Natural killer cell treated with Interleukin-12 subunit alpha and Interleukin-12 subunit beta and Interleukin-15 and Interleukin-18, amount 100 ng/mL, for 72 hours (primary cell): ENCODE results near the gene UBR2. TPM values are rescaled to one million over a fixed set of nuclear protein-coding genes. Genes with fewer than 3 reads are reported as not detected.
A peak's percentile ranks its signal among the peaks of the same experiment; 100 is the strongest.

Experiments
- ATAC-seq, 2 donors: fragments of 150-1000 bp; cut with Tn5 transposase in 1 of 2; sonication (Bioruptor Pico), chemical (Tn5 transposase) in 1 of 2; 2 replicates each; pipeline ENCODE4 v1.10.0; 2021
- DNase-seq: peaks from one replicate; pipeline ENCODE4 v3.0.0; 2022; ENCODE audit warnings: low spot score
- H3K27ac Mint-ChIP-seq, 2 donors: 1 replicate in 1 of 2; 2 replicates in 1 of 2; pipeline ENCODE4 v1.8.0; 2022; ENCODE audit warnings: mixed read lengths in 2 of 2, mild to moderate bottlenecking in 1 of 2, moderate library complexity in 1 of 2
- H3K27me3 Mint-ChIP-seq, 2 donors: 1 replicate in 1 of 2; 2 replicates in 1 of 2; pipeline ENCODE4 v1.8.0; 2022; ENCODE audit warnings: mixed read lengths in 2 of 2
- H3K36me3 Mint-ChIP-seq: one replicate; pipeline ENCODE4 v1.8.0; 2022; ENCODE audit warnings: mixed read lengths
- H3K4me1 Mint-ChIP-seq, 2 donors: 1 replicate in 1 of 2; 2 replicates in 1 of 2; pipeline ENCODE4 v1.8.0; 2022; ENCODE audit warnings: low read depth in 2 of 2, mixed read lengths in 2 of 2, mild to moderate bottlenecking in 1 of 2
- H3K4me3 Mint-ChIP-seq: one replicate; pipeline ENCODE4 v1.8.0; 2022; ENCODE audit warnings: mixed read lengths
- H3K9me3 Mint-ChIP-seq: 2 replicates; pipeline ENCODE4 v1.8.0; 2022; ENCODE audit warnings: mixed read lengths
- total RNA-seq, 2 donors: library from RNA; stranded (reverse); gene quantifications; one replicate each; pipeline ENCODE4 v1.2.3, GENCODE V29; 2022

UBR2 gene
- total RNA-seq, 2 donors from 2014 or later, result 31.9 to 34.2 TPM

GRCh38 chr6:42616716-42617115 lies 52.9 kb downstream of the UBR2 start:
- ATAC-seq, result no peak
- H3K4me1 Mint-ChIP-seq, result peaks cover 0 to 4% of the 10 kb centered on the region in 2 donors
- peaks cover 5% of the 10 kb centered on the region for H3K36me3 Mint-ChIP-seq
- DNase-seq, result no peak
- H3K27me3 Mint-ChIP-seq, result no peaks in the 10 kb centered on the region
- no peaks in the 10 kb centered on the region for H3K9me3 Mint-ChIP-seq
- H3K27ac Mint-ChIP-seq, result no peak overlapping the region
- no peak overlapping the region for H3K4me3 Mint-ChIP-seq

DNA sequence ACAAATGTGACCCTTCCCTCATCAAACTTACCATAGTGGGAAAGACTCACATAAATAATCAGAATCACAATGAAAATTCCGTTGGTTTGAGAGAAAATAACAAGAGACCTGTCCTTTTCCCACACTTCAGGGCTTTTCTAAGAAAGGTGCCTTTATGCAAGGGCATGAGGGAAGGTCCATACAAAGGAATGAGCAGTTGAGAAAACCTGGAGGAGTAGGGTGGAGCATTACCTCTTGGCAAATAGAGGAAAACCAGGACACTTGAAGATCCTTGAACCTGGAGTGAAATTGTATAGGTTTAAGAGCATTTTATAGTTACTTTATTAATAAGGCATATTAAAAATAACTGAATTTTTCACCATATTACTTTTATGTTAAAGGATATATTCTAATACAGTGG lies 54.3 kb downstream of the UBR2 start:
- H3K4me1 Mint-ChIP-seq, result peaks cover 0 to 6% of the 10 kb centered on the region in 2 donors
- no peaks in the 10 kb centered on the region for H3K9me3 Mint-ChIP-seq
- no peak overlapping the region for H3K27ac Mint-ChIP-seq
- peaks cover 5% of the 10 kb centered on the region for H3K36me3 Mint-ChIP-seq
- H3K27me3 Mint-ChIP-seq, result no peaks in the 10 kb centered on the region
- no peak overlapping the region for H3K4me3 Mint-ChIP-seq
- DNase-seq (no peak), ATAC-seq (no peak)

DNA sequence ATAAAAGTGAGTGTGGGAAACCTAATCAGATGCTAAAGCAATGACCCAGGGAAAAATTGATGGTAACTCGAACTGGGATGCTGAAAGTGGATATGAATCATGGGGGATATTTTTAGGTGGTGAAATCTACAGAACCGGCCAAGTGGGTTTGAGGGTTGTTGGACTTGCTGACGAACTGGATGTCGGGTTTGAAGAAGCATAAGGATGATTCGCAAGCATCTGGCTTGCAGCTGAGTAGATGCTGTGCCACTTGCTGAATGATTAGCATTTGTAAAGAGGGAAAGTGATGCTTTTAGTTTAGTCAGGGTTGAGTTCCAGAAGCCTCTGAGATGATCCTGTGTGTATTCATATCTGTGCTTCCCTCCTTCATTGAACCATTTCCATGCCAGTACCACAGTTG lies 54.9 kb downstream of the UBR2 start:
- Mint-ChIP-seq H3K9me3 (no peaks in the 10 kb centered on the region), H3K36me3 (peaks cover 5% of the 10 kb centered on the region), H3K27me3 (no peaks in the 10 kb centered on the region), H3K27ac (no peak overlapping the region), H3K4me3 (no peak overlapping the region), H3K4me1 (peaks cover 0 to 7% of the 10 kb centered on the region in 2 donors)
- DNase-seq (no peak), ATAC-seq (no peak)

- Mint-ChIP-seq H3K4me3 (no peak overlapping the region), H3K36me3 (peaks cover under 1% of the 10 kb centered on the region), H3K9me3 (no peaks in the 10 kb centered on the region), H3K27me3 (no peaks in the 10 kb centered on the region), H3K27ac (peak overlapping the region in 1 of 2 donors; percentile 65), H3K4me1 (peaks cover 9 to 10% of the 10 kb centered on the region in 2 donors)
- ATAC-seq, result no peak
- no peak for DNase-seq
Measured at GRCh38 chr6:42619963-42620362, 56.1 kb downstream of the UBR2 start.

DNA sequence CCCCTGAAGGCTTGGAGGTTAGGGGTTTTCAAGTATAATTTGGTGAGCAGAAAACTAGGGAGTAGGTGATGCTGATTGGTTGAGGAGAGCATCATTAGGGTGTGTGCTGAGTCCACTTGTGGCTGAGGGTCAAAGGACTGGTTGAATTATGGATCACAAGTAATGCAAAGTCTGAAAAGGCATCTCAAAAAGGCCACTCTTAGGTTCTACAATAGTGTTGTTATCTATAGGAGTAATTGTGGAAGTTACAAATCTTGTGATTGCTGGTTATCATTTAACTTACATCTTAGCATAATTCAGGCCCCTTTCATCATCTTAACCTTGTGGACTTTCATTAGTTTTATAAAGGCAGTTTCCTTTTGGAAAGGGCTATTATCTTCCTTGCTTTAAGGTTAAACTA lies 60.8 kb downstream of the UBR2 start:
- Mint-ChIP-seq H3K27me3 (no peaks in the 10 kb centered on the region), H3K36me3 (no peaks in the 10 kb centered on the region), H3K27ac (peak overlapping the region in 1 of 2 donors; percentile 51)

DNA sequence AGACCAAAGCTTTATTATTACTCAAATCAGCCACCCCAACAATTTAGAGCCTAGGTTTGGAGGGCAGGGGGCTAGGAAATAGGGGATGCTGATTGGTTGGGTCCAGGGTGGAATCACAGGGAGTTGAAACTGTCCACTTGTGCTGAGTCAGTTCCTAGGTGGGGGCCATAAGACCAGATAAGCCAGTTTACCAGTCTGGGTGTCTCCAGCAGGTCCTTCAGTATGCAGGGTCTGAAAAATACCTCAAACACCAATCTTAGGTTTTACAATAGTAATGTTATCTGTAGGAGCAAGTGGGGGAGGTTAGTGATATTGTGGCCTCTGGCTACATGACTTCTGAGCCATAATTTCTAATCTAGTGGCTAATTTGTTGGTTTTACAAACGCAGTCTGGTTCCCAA lies 63.2 kb downstream of the UBR2 start:
- Mint-ChIP-seq H3K4me1 (peaks cover 10 to 14% of the 10 kb centered on the region in 2 donors), H3K9me3 (no peaks in the 10 kb centered on the region), H3K4me3 (no peak overlapping the region), H3K27ac (no peak overlapping the region), H3K36me3 (no peaks in the 10 kb centered on the region), H3K27me3 (no peaks in the 10 kb centered on the region)
- no peak for ATAC-seq
- no peak for DNase-seq

More for the DNA sequence above, 60.8 kb downstream of the UBR2 start:
- peaks cover 9 to 10% of the 10 kb centered on the region in 2 donors for H3K4me1 Mint-ChIP-seq
- DNase-seq (no peak), ATAC-seq (no peak)
- no peak overlapping the region for H3K4me3 Mint-ChIP-seq
- H3K9me3 Mint-ChIP-seq, result no peaks in the 10 kb centered on the region

DNA sequence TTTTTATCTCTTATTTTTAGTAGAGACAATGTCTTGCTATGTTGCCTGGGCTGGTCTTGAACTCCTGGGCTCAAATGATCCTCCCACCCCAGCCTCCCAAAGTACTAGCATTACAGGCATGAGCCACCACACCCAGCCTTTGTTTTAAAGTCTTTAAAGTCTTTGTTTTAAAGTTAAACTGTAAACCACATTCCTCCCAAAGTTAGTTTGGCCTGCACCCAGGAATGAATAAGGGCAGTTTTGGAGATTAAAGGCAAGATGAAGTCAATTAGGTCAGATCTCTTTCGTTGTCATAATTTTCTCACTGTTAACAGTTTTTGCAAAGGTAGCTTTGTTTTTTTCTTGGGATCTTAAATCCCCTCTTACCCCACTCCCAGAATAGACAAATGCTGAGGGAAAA lies 63.8 kb downstream of the UBR2 start:
- Mint-ChIP-seq H3K27ac (no peak overlapping the region), H3K36me3 (no peaks in the 10 kb centered on the region), H3K4me1 (peaks cover 10 to 14% of the 10 kb centered on the region in 2 donors), H3K9me3 (no peaks in the 10 kb centered on the region), H3K27me3 (no peaks in the 10 kb centered on the region), H3K4me3 (no peak overlapping the region)
- ATAC-seq (no peak), DNase-seq (no peak)

GRCh38 chr6:42628604-42629003 lies 64.8 kb downstream of the UBR2 start:
- ATAC-seq (no peak), DNase-seq (no peak)
- Mint-ChIP-seq H3K4me3 (no peak overlapping the region), H3K4me1 (peaks cover 8 to 14% of the 10 kb centered on the region in 2 donors), H3K27ac (no peak overlapping the region), H3K9me3 (no peaks in the 10 kb centered on the region), H3K27me3 (no peaks in the 10 kb centered on the region), H3K36me3 (no peaks in the 10 kb centered on the region)

DNA sequence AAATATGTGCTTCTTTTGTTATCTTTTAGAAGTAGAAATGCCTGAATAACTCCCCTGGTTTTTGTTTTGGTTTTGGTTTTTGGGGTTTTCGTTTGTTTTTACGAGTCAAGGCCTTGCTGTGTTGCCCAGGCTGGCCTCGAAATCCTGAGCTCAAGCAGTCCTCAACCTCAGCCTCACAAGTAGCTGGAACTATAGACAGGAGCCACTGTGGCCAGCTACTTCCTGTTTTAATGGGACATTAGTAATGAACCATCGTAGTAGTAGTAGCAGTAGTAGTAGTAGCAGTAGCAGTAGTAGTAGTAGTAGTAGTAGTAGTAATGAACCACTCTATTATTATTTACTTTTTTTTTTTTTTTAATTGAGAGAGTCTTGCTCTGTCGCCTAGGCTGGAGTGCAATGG lies 66.0 kb downstream of the UBR2 start:
- ATAC-seq (peak; percentile 45 to 54), DNase-seq (no peak)
- Mint-ChIP-seq H3K27ac (peak overlapping the region; percentile 66 to 89), H3K4me1 (peaks cover 4 to 5% of the 10 kb centered on the region in 2 donors), H3K9me3 (no peaks in the 10 kb centered on the region), H3K36me3 (no peaks in the 10 kb centered on the region), H3K4me3 (no peak overlapping the region), H3K27me3 (no peaks in the 10 kb centered on the region)

DNA sequence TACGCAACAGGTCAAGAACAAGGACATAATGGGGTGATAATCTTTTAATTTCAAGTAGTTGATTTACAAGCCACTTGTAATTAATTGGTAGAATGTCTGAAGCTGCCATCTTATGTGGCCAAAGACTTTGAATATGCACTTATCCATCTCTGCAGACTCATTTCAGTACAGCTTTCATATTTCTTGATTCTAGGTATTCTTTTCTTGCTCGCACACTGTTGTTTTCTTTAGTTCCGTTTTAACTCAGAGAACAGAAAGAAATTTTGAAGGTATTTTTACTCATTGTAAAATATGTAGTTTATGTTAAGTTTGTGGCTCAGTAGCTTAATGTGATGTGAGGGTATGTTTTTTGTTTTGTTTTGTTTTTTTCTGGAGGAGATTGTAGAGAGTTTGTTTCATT lies 73.9 kb downstream of the UBR2 start:
- peak in 1 of 2 donors; percentile 66 for ATAC-seq
- H3K4me3 Mint-ChIP-seq, result peak overlapping the region; percentile 65
- H3K4me1 Mint-ChIP-seq, result peaks cover 2 to 15% of the 10 kb centered on the region in 2 donors

GRCh38 chr6:42642794-42643193 lies 79.0 kb downstream of the UBR2 start:
- no peaks in the 10 kb centered on the region for H3K9me3 Mint-ChIP-seq
- H3K4me1 Mint-ChIP-seq, result peaks cover 2 to 9% of the 10 kb centered on the region in 2 donors
- ATAC-seq, result no peak
- peaks cover 33% of the 10 kb centered on the region for H3K36me3 Mint-ChIP-seq
- no peaks in the 10 kb centered on the region for H3K27me3 Mint-ChIP-seq
- peak overlapping the region in 1 of 2 donors; percentile 52 for H3K27ac Mint-ChIP-seq
- DNase-seq, result no peak
- no peak overlapping the region for H3K4me3 Mint-ChIP-seq

More for the DNA sequence above, 73.9 kb downstream of the UBR2 start:
- H3K27me3 Mint-ChIP-seq, result no peaks in the 10 kb centered on the region
- no peaks in the 10 kb centered on the region for H3K9me3 Mint-ChIP-seq
- peaks cover 32% of the 10 kb centered on the region for H3K36me3 Mint-ChIP-seq
- DNase-seq, result no peak
- H3K27ac Mint-ChIP-seq, result peak overlapping the region; percentile 75 to 81

- H3K4me3 Mint-ChIP-seq, result no peak overlapping the region
- DNase-seq, result no peak
- H3K27ac Mint-ChIP-seq, result no peak overlapping the region
- no peaks in the 10 kb centered on the region for H3K4me1 Mint-ChIP-seq
- H3K36me3 Mint-ChIP-seq, result peaks cover 28% of the 10 kb centered on the region
- H3K9me3 Mint-ChIP-seq, result no peaks in the 10 kb centered on the region
- ATAC-seq, result no peak
- no peaks in the 10 kb centered on the region for H3K27me3 Mint-ChIP-seq
Measured at GRCh38 chr6:42644211-42644610, 80.4 kb downstream of the UBR2 start.

- DNase-seq (no peak), ATAC-seq (no peak)
- H3K4me3 Mint-ChIP-seq, result no peak overlapping the region
- H3K9me3 Mint-ChIP-seq, result no peaks in the 10 kb centered on the region
- no peaks in the 10 kb centered on the region for H3K27me3 Mint-ChIP-seq
- H3K27ac Mint-ChIP-seq, result no peak overlapping the region
- H3K36me3 Mint-ChIP-seq, result peaks cover 18% of the 10 kb centered on the region
- H3K4me1 Mint-ChIP-seq, result peaks cover 1 to 2% of the 10 kb centered on the region in 2 donors
Measured at GRCh38 chr6:42652024-42652746, 88.4 kb downstream of the UBR2 start.

DNA sequence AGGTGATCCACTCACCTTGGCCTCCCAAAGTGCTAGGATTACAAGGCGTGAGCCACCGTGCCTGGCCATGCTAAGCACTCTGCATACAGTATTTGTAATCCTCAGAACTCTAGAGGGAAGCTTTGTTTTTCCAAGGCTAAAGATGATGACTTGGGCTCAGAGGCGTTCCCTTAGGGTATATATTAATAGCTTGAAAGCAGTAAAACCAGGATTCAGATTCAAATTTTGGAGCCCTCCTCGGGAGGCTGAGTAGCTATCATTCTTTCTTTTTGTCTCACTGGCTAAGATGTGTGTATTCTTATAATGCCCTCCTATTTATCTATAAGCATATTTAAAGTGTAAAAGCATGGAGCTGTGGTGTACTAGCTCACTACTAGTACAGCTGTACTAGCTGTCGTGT lies 90.0 kb downstream of the UBR2 start:
- DNase-seq, result no peak
- H3K36me3 Mint-ChIP-seq, result peaks cover 27% of the 10 kb centered on the region
- H3K4me1 Mint-ChIP-seq, result peaks cover 2 to 4% of the 10 kb centered on the region in 2 donors
- H3K27me3 Mint-ChIP-seq, result no peaks in the 10 kb centered on the region
- H3K9me3 Mint-ChIP-seq, result no peaks in the 10 kb centered on the region
- H3K4me3 Mint-ChIP-seq, result no peak overlapping the region
- peak overlapping the region in 1 of 2 donors; percentile 45 for H3K27ac Mint-ChIP-seq
- no peak for ATAC-seq

DNA sequence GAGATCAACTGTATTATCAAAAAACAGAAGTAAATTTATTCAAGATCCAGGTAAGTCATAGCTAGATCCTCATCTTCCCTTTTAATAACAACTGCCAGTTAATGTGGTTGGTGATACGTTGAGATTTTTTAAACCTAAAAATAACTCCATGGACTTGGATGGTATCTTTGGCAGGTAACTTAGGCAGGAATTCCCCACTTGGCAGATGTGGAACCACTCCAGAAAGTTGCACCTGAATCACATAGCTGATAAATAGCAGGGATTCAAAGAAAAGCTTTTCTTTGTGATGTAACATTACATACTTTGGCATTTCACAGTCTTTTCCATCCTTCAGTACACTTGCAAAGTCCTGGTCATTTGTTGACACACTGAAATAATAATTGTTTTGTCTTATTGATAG lies 96.0 kb downstream of the UBR2 start:
- H3K4me1 Mint-ChIP-seq, result peaks cover 2 to 4% of the 10 kb centered on the region in 2 donors
- DNase-seq (no peak), ATAC-seq (no peak)
- H3K27ac Mint-ChIP-seq, result no peak overlapping the region
- H3K36me3 Mint-ChIP-seq, result peaks cover 28% of the 10 kb centered on the region
- no peaks in the 10 kb centered on the region for H3K9me3 Mint-ChIP-seq
- no peak overlapping the region for H3K4me3 Mint-ChIP-seq
- H3K27me3 Mint-ChIP-seq, result no peaks in the 10 kb centered on the region
